Heart right ventricle (tissue), 16 donors: ENCODE results near the gene MT1X. TPM values are rescaled to one million over a fixed set of nuclear protein-coding genes. Genes with fewer than 3 reads are reported as not detected.

Experiments used
- ATAC-seq, 8 donors: fragments of 200-7000 bp; cut with Tn5 transposase; one replicate each; pipeline ENCODE4 v1.9.1; 2020; ENCODE audit warnings: mild to moderate bottlenecking in 8 of 8, moderate library complexity in 8 of 8, moderate number of reproducible peaks in 1 of 8
- DNase-seq, 2 donors: peaks; one replicate each; pipeline ENCODE4 v3.0.0-alpha.2; 2020
- H3K27ac ChIP-seq, 10 donors: fragments of 200-600 bp; sonication (generic) in 2 of 10; one replicate each; pipeline versions ENCODE4 v1.5.0 to v1.8.0; 2020 to 2022; ENCODE audit warnings: mild to moderate bottlenecking in 3 of 10
- H3K27me3 ChIP-seq, 7 donors: fragments of 200-600 bp; one replicate each; pipeline ENCODE4 v1.8.0; 2021 to 2022; ENCODE audit warnings: mild to moderate bottlenecking in 2 of 7
- H3K36me3 ChIP-seq, 9 donors: fragments of 200-600 bp; sonication (generic) in 1 of 9; one replicate each; pipeline versions ENCODE4 v1.5.0 to v1.8.0; 2020 to 2022; ENCODE audit warnings: mild to moderate bottlenecking in 2 of 9
- H3K4me1 ChIP-seq, 9 donors: fragments of 200-600 bp; sonication (generic) in 1 of 9; one replicate each; pipeline versions ENCODE4 v1.5.0 to v1.8.0; 2020 to 2022; ENCODE audit warnings: mild to moderate bottlenecking in 4 of 9
- H3K4me3 ChIP-seq, 10 donors: fragments of 200-600 bp; sonication (generic) in 2 of 10; one replicate each; pipeline versions ENCODE4 v1.5.0 to v1.8.0; 2020 to 2022; ENCODE audit warnings: mild to moderate bottlenecking in 7 of 10, moderate library complexity in 2 of 10
- H3K9me3 ChIP-seq, 11 donors: fragments of 200-600 bp in 10 of 11; sonication (generic) in 2 of 11; one replicate each; pipeline versions ENCODE4 v1.5.0 to v1.8.0; 2013 to 2022; ENCODE audit warnings: mild to moderate bottlenecking in 2 of 11, control low read depth in 1 of 11, moderate library complexity in 1 of 11
- CTCF ChIP-seq, 9 donors: fragments of 200-600 bp; sonication (generic) in 2 of 9; IDR thresholded peaks; one replicate each; pipeline versions ENCODE4 v1.5.0 to v1.8.0; 2021 to 2022; ENCODE audit warnings: antibody characterized with exemption in 9 of 9, mild to moderate bottlenecking in 5 of 9, moderate library complexity in 1 of 9
- WGBS, 2 donors: extraction: QIAGEN DNeasy Blood & Tissue Kit; methylation state at CpG; one replicate each; pipeline ENCODE4 v1.1.7; 2013; ENCODE audit warnings: inconsistent platforms in 1 of 2; 5-methylcytosine and 5-hydroxymethylcytosine counted together
- intact Hi-C, 10 donors: fragments of 100-400 bp; cut with DNase I; formaldehyde crosslinking; loops; one replicate each; pipeline versions ENCODE4 v1.11.1 to v1.14.2; 2022
- polyA plus RNA-seq, 2 donors: library from polyadenylated mRNA; stranded (reverse); fragments of 200-250 nt; gene quantifications; one replicate each; pipeline ENCODE4 v1.2.3, GENCODE V29; 2013
- total RNA-seq, 10 donors: library from RNA; stranded (reverse); fragmentation: NEBNext Ultra II Directional in 3 of 10; extraction: Animal tissue kit (Norgen Biotek cat#: 25700) in 3 of 10; gene quantifications; one replicate each; pipeline versions ENCODE4 v1.2.1 to v1.2.4, GENCODE V29; 2021 to 2023
- donor health status: Arrhythmogenic right ventricular cardiomyopathy.
- donor health status: ischemic (EF 13 %, LVEDD 7.1; RV severe dilation, severe dysfunction).
- donor health status: healthy with polysubstance abuse.
- donor health status: DM: no; HTN: yes; CAD: no.
- donor health status: DM: no; HTN: no; CAD: no.
- donor health status: ischemic (EF 25% LVEDD 6.9; RV normal size, moderate dysfunction).
- donor health status: ischemic (EF 25% LVEDD 5.7; RV mildly dilated, moderate dysfunction).
- donor health status: healthy.
- donor health status: DM: yes; HTN: yes; CAD: no.
- donor health status: Ischemic cardiomyopathy.
- donor health status: ischemic (EF 35%, LVEDD 5.7; RV mildly dilated, moderate dysfunction).
- donor health status: nonischemic (EF 11% LVEDD 7.7; RV severe dilation, severe dysfunction).
- donor health status: DM: yes; HTN: yes; CAD: no.
- donor health status: PGD.
- donor health status: ischemic (EF 29% LVEDD 5.4; RV normal size, mild dysfunction).
- donor health status: nonischemic (EF 23%, LVEDD 6.1; RV moderate dilation, normal function).

Gene MT1X
- total and polyA plus RNA-seq, 12 donors = 15.8 to 616 (median 101) TPM

- H3K9me3 ChIP-seq = peaks cover 0 to 17% (median 0%) of the 10 kb centered on the region in 11 donors
- peaks cover 0 to 26% (median 12%) of the 10 kb centered on the region in 9 donors for H3K4me1 ChIP-seq
- H3K4me3 ChIP-seq = no peak overlapping the region
- DNase-seq = no peak
- no peaks in the 10 kb centered on the region for H3K36me3 ChIP-seq
- WGBS, 2 donors = 45 to 54% methylated on average over 1 of the region's 1 CpG
- no peak for TF ChIP-seq CTCF (IDR thresholded peaks at IDR 0.05)
- intact Hi-C loops = loop anchor here in 1 of 10 donors (1.0 kb wide), 1 partner anchor 30 kb away; no protein-coding TSS in a partner anchor
- no peak for ATAC-seq
- H3K27ac ChIP-seq = no peak overlapping the region
- H3K27me3 ChIP-seq = no peaks in the 10 kb centered on the region
Measured at GRCh38 chr16:56688762-56689161, 6.5 kb downstream of the MT1X start.

DNA sequence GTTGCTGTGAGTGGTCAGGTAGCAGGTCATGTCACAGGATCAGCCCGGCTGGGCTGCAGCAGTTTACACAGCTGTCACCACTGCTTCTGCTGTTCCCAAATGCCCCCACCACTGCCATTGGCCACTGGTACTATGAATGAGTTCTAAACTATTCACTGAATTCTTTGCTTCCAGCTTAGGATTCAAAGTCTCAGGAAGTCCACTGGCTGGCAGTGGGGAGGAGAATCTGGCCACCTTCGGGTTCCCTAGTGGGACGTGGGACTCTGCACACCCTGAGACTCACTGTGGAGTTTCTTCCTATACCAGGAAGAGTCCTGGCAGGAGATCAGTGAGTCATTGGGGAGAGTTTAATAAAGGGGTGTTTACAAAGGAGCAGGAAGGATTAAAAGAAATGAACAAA is 6.9 kb downstream of the MT1X start:
- ATAC-seq (no peak), DNase-seq (no peak)
- H3K4me1 ChIP-seq = peaks cover 0 to 22% (median 9%) of the 10 kb centered on the region in 9 donors
- H3K27me3 ChIP-seq = no peaks in the 10 kb centered on the region
- H3K9me3 ChIP-seq = peaks cover 0 to 17% (median 0%) of the 10 kb centered on the region in 11 donors
- H3K4me3 ChIP-seq = no peak overlapping the region
- 75 to 78% methylated on average over 3 of the region's 3 CpGs for WGBS, 2 donors
- H3K36me3 ChIP-seq = no peaks in the 10 kb centered on the region
- intact Hi-C loops = loop anchor here in 1 of 10 donors (1.0 kb wide), 1 partner anchor 31 kb away; no protein-coding TSS in a partner anchor
- no peak overlapping the region for H3K27ac ChIP-seq
- no peak for TF ChIP-seq CTCF (IDR thresholded peaks at IDR 0.05)

DNA sequence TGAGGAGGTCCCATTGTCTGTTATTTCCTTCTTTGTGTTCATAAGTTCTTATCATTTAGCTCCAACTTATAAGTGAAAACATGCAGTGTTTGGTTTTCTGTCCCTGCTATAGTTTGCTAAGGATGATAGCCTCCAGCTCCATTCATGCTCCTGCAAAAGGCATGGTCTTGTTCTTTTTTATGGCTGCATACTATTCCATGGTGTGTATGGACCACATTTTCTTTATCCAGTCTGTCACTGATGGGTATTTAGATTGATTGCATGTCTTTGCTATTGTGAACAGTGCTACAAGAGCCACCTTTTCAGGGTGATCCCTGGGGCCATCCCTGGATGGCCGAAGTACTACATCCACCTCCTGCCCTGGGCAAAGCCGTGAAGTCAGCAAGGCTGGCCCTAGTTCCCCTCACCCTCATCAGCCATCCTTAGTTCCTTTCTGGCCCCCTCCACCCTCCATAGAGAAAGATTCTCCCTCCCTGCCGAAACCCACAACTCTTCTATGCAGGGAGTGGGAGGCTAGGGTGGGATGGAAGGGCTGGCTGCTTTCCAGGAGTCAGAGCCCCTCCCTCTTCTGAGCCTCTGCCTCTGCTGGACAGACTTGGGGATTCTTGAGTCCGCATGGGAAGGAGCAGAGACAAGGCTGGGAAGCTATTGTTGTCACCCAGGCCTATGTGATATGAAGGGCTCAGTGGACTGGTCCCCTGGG is 8.3 kb downstream of the MT1X start:
- intact Hi-C loops = no loop called here
- no peak overlapping the region for H3K27ac ChIP-seq
- ATAC-seq = peak in 1 of 8 donors; percentile 10
- H3K27me3 ChIP-seq = no peaks in the 10 kb centered on the region
- H3K36me3 ChIP-seq = no peaks in the 10 kb centered on the region
- peaks cover 0 to 17% (median 0%) of the 10 kb centered on the region in 11 donors for H3K9me3 ChIP-seq
- H3K4me3 ChIP-seq = no peak overlapping the region
- DNase-seq = no peak
- WGBS, 2 donors = 69 to 84% methylated on average over 4 of the region's 4 CpGs
- TF ChIP-seq CTCF (IDR thresholded peaks at IDR 0.05) = no peak
- H3K4me1 ChIP-seq = peaks cover 0 to 8% (median 0%) of the 10 kb centered on the region in 9 donors

DNA sequence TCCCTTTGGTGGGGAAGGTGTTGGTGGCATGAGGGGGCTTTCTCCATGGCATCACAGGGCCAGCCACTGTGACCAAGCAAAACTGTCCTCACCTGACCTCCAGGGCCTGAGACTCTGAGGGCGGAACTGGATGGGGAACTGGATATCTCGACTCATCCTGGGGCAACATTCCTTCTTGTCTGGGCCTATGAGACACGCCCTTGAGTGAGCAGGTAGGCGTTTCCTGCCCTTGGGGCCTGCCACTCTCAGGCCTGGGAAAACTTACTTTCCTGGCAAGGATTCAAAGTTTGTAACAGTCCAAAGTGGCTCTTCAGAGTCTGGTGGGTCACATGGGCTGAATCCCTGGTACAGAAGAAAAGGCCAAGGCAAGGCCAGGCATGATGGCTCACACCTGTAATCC is 9.6 kb downstream of the MT1X start:
- Histone ChIP-seq H3K9me3 (peaks cover 0 to 8% (median 0%) of the 10 kb centered on the region in 11 donors), H3K36me3 (no peaks in the 10 kb centered on the region), H3K27ac (no peak overlapping the region), H3K4me1 (peaks cover 0 to 8% (median 0%) of the 10 kb centered on the region in 9 donors), H3K27me3 (no peaks in the 10 kb centered on the region), H3K4me3 (no peak overlapping the region)
- no peak for TF ChIP-seq CTCF (IDR thresholded peaks at IDR 0.05)
- intact Hi-C loops = no loop called here
- 23 to 42% methylated on average over 4 of the region's 4 CpGs for WGBS, 2 donors
- ATAC-seq (peak; percentile 52 to 92 (median 87)), DNase-seq (no peak)
